PFSK-1 (cell line): ENCODE data around the gene SLIT3.

Experiments used
- FOXP2 ChIP-seq: optimal IDR thresholded peaks from 2 replicates; pipeline ENCODE3; 2011; ENCODE audit warnings: borderline replicate concordance, control low read depth, inconsistent platforms; ENCODE audit not compliant: insufficient read depth; ENCODE audit errors: extremely low read length, extremely low read depth
- POLR2AphosphoS5 ChIP-seq: IDR thresholded peaks from 2 replicates; pipeline ENCODE4 v1.6.1; 2012; ENCODE audit warnings: low read depth, mild to moderate bottlenecking, control low read depth, low read length, moderate library complexity
- REST ChIP-seq, 2 experiments: IDR thresholded peaks; 2 replicates each; pipeline versions ENCODE4 v1.6.1 to v1.8.0; 2011 to 2012; ENCODE audit warnings: low read depth in 2 of 2, low read length in 2 of 2, control low read depth in 1 of 2, inconsistent platforms in 1 of 2, mild to moderate bottlenecking in 1 of 2, moderate library complexity in 1 of 2; ENCODE audit not compliant: insufficient read depth in 1 of 2
- SIN3A ChIP-seq: IDR thresholded peaks from 2 replicates; pipeline ENCODE4 v1.6.1; 2012; ENCODE audit warnings: mild to moderate bottlenecking, low read length, moderate library complexity, borderline replicate concordance; ENCODE audit not compliant: insufficient read depth
- TAF1 ChIP-seq: IDR thresholded peaks from 2 replicates; pipeline ENCODE4 v1.6.1; 2012; ENCODE audit warnings: low read length, control low read depth, borderline replicate concordance; ENCODE audit not compliant: insufficient read depth

SLIT3 gene

GRCh38 chr5:169268019-169268418 is 32.9 kb downstream of the SLIT3 start:
- no peak for TF ChIP-seq FOXP2
- no peak for TF ChIP-seq TAF1
- TF ChIP-seq POLR2AphosphoS5: no peak
- no peak for TF ChIP-seq SIN3A
- TF ChIP-seq REST (IDR thresholded peaks at IDR 0.05; ENCODE audit: insufficient read depth in 1 of 2, low read depth in 2 of 2, low read length in 2 of 2): no peak

- TF ChIP-seq SIN3A: no peak
- TF ChIP-seq POLR2AphosphoS5: no peak
- TF ChIP-seq TAF1: no peak
- no peak for TF ChIP-seq FOXP2
- no peak for TF ChIP-seq REST (IDR thresholded peaks at IDR 0.05; ENCODE audit: insufficient read depth in 1 of 2, low read depth in 2 of 2, low read length in 2 of 2)
Observed at GRCh38 chr5:169265888-169266287, 35.1 kb downstream of the SLIT3 start.

GRCh38 chr5:169263591-169263990 is 37.3 kb downstream of the SLIT3 start:
- TF ChIP-seq FOXP2 (no peak), POLR2AphosphoS5 (no peak)

- no peak for TF ChIP-seq REST (IDR thresholded peaks at IDR 0.05; ENCODE audit: insufficient read depth in 1 of 2, low read depth in 2 of 2, low read length in 2 of 2)
- no peak for TF ChIP-seq TAF1
- TF ChIP-seq SIN3A: no peak
- TF ChIP-seq FOXP2: no peak
- TF ChIP-seq POLR2AphosphoS5: no peak
Observed at GRCh38 chr5:169260896-169261569, 39.9 kb downstream of the SLIT3 start.

GRCh38 chr5:169258372-169259000 is 42.5 kb downstream of the SLIT3 start:
- no peak for TF ChIP-seq TAF1
- TF ChIP-seq SIN3A: no peak
- TF ChIP-seq FOXP2: no peak
- no peak for TF ChIP-seq REST (IDR thresholded peaks at IDR 0.05; ENCODE audit: insufficient read depth in 1 of 2, low read depth in 2 of 2, low read length in 2 of 2)
- no peak for TF ChIP-seq POLR2AphosphoS5
